NCI-H2227 (cell line): Measurements from ENCODE around the gene URGCP.
A peak's percentile ranks its signal among the peaks of the same experiment; 100 is the strongest.

Experiments
- DNase-seq: peaks from one replicate; lab custom pipeline; 2025; ENCODE audit not compliant: unreplicated experiment; lab: John Stamatoyannopoulos, UW

Gene URGCP, protein sequence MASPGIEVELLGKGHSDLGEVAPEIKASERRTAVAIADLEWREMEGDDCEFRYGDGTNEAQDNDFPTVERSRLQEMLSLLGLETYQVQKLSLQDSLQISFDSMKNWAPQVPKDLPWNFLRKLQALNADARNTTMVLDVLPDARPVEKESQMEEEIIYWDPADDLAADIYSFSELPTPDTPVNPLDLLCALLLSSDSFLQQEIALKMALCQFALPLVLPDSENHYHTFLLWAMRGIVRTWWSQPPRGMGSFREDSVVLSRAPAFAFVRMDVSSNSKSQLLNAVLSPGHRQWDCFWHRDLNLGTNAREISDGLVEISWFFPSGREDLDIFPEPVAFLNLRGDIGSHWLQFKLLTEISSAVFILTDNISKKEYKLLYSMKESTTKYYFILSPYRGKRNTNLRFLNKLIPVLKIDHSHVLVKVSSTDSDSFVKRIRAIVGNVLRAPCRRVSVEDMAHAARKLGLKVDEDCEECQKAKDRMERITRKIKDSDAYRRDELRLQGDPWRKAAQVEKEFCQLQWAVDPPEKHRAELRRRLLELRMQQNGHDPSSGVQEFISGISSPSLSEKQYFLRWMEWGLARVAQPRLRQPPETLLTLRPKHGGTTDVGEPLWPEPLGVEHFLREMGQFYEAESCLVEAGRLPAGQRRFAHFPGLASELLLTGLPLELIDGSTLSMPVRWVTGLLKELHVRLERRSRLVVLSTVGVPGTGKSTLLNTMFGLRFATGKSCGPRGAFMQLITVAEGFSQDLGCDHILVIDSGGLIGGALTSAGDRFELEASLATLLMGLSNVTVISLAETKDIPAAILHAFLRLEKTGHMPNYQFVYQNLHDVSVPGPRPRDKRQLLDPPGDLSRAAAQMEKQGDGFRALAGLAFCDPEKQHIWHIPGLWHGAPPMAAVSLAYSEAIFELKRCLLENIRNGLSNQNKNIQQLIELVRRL

GRCh38 chr7:43906331-43907010, at the start of gene URGCP:
URGCP (minus strand) TSS chr7:43906596; CDS start chr7:43906575, 21 bp downstream.
- peak; percentile 47 for DNase-seq

GRCh38 chr7:43956027-43956426, 49.6 kb upstream of the URGCP start:
- DNase-seq: no peak

GRCh38 chr7:43954524-43955228, 48.3 kb upstream of the URGCP start:
- DNase-seq: peak; percentile 50

DNA sequence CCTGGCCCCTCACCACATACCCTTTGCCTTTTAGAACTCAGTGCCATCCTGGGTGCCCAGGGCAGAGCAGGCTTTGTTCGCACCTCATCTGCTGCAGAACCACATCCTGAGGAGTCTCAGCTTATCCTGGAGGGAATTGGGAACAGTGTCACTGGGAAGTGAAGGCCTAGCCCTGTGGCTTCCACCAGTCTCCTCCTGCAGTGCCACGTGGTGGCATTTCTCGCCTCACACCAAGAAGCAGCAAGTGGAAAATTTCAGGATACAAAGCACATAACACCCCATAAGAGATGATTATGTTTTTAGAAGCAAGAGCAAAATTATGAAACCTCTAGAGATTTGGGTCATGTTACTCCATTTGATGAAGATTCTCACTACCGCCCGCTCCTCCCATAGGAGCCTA, 46.7 kb upstream of the URGCP start:
- DNase-seq: no peak

- no peak for DNase-seq
These were observed 45.6 kb upstream of the URGCP start for GRCh38 chr7:43952028-43952427.

GRCh38 chr7:43944286-43944685, 37.9 kb upstream of the URGCP start:
- DNase-seq: no peak

- no peak for DNase-seq
These were observed 37.2 kb upstream of the URGCP start for GRCh38 chr7:43943417-43944187.

- DNase-seq: no peak
These were observed 36.6 kb upstream of the URGCP start for GRCh38 chr7:43942997-43943396.

GRCh38 chr7:43942250-43942649, 35.9 kb upstream of the URGCP start:
- no peak for DNase-seq

- no peak for DNase-seq
These were observed 32.6 kb upstream of the URGCP start for GRCh38 chr7:43938892-43939482.

DNA sequence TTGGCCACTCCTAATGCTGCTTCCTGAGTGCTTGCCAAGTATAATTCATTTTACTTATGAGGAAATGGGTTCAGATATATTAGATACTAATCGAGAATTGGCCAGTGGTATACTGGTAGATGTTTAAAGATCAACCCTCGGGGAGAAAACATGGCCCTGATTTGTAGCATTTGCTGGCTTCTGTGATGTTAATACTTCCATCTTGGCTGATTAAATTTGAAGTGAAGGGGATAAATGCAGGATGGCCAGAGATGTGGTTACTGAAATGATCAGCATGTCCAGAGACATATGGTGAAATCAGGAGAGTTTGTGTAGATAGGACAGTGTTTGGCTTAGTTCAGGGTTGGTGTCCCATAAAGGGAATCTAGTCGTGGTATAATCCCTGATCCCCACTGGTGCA, 31.0 kb upstream of the URGCP start:
- no peak for DNase-seq

DNA sequence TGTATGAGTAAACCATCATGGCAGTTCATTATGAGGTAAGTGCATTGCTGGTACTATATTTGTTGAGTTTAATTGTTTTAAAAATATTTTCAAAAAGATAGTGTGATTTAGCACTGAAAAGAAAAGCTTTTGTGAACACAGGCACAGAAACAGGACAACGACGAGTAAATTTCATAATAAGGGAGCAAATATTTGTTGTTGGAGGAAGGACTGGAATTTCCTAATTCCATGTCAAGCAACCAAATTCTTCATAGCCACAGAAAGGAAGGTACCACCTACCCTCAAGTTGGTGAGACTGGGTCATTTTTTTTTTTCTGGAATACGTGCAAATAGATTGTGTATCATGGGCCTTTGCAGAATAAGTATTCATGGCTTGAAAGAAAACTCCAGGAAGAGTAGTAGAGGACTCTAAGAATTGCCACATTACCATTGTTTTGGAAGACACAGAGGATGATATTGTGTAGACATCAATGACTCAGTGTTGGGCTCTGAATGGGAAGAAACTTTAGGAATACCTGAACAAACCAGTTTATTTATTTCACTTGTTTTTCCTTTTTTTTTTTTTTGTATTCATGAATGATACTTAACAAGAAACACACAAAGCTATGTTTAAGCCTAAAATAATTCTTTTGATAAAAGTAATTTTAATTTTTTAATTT, 27.6 kb upstream of the URGCP start:
- no peak for DNase-seq

- no peak for DNase-seq
These were observed 24.9 kb upstream of the URGCP start for GRCh38 chr7:43931346-43931745.

DNA sequence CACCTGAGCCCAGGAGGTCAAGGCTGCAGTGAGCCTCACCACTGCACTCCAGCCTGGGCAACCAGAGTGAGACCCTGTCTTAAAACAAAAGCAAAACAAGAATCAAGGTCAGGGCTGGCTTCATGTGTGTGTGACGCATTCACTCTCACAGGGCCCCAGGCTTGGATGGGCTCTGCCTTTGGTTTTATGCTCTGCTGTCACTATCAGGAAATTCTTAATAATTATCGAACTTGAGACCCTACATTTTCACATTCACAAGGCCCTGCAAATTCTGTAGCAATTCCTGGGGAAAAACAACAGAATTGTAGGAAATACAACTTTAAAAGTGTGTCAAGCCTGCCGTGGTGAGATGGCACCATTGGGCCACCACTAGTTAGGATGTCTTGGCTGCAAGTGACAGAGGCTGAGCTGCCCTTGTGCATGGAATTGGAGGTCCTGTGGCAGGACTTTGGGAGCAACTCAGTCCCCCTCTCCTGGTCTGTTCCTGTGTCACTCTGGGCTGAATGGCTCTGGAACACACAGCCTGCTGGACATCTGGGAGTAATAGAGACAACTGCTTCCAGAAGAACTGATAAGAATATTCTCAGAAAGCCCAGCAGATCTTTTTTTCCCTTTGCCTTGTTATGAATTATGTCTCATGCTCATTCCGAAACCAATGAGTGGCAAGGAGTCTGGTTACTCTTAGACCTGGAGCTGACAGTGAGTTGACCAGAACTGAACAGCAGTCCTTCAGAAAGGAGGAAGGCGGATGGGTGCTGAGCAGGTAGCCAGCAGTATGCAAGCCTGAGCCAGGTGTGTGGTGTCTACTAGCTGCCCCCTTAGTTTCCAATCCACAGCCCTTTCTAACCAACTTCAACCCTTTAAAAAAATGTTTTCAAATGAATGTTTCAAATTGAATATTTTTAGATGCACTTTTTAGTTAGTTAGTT, 23.4 kb upstream of the URGCP start:
- DNase-seq: no peak

DNA sequence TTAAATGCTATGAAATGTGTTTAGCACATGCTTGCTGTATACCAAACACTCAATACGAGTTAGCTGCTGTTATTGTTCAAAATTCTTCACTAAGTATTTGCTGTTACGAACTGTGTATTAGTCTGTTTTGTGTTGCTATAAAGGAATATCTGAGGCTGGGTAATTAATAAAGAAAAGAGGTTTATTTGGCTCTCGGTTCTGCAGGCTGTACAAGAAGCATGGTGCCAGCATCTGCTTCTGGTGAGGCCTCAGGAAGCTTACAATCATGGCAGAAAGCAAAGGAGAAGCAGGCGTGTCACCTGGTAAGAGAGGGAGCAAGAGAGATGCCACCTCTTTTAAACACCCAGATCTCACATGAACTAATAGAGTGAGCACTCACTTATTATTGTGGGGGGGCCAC, 21.4 kb upstream of the URGCP start:
- DNase-seq: no peak

DNA sequence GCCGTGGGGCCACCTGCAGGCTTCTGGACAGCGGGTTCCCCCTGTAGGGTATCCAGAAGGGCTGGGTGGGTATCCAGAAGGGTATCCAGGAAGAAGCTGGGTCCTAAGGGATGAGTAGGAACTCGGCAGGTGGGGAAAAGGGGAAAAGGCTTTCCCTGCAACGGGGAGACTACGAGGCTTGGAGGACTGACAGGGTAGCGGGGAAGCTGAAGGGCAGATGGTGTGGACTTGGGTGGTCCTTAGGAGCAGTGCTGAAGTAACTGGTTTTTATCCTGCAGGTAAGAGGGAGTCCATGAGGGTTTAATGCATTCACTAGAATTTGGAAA, 20.4 kb upstream of the URGCP start:
- no peak for DNase-seq

DNA sequence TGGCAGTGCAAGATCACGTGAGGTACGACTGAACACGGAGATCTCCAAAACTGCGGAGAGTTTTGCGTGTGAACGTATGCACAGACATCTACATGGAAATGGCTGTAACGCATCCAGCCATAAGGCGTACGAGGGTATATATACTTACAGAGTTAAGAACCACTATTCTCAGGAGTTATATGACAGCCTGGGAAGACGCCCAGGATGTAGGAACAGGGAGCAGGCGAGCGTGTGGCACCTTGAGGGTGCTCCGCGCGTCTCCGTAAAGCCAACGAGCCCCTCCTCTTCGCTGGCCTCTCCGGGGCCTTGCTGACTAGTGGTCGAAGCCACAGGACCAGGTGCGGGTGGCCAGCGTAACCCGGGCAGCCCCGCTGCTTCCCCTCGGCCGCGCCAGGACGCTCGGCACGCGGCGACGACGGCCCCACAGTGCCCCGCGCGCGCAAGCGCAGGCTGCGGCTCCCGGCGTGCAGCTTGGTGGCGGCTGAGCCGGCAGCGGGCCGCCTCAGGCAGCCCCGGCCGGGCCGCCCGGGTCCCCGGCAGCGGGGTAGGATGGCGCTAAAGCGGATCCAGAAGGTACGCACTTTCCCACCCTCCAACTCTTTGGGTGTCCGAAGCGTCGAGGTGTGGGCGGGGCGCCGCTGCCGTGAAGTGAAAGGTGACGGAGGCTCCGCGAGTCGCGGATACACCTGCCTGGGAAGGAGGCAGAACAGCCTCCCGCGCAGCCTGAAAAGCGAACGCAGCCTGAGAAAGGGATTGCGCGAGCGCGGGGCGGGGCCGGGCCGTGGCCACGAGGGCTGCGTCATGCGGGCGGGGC, 19.8 kb upstream of the URGCP start, which contains the start of gene UBE2D4:
Gene UBE2D4, plus strand, starts transcription at position 453 of the 814 bp plus-strand sequence. Its CDS starts 97 bp downstream, at position 550.
- DNase-seq: peak; percentile 87
